GM10248 (cell line): ENCODE data around the gene PPTC7.

Experiments
- CTCF ChIA-PET: fragments of 300-600 bp; sonication (Branson Sonifier 250); formaldehyde crosslinking; extraction: SDS; loops from one replicate; lab custom pipeline; 2021; ENCODE audit warnings: antibody characterized with exemption; lab: Yijun Ruan, JAX
- POLR2A ChIA-PET: fragments of 350-650 bp; sonication (Branson Sonifier 250); formaldehyde crosslinking; extraction: SDS; loops from one replicate; lab custom pipeline; 2020; ENCODE audit warnings: antibody characterized with exemption; lab: Yijun Ruan, JAX
- DNase-seq: peaks from one replicate; pipeline ENCODE4 v3.0.0; 2012; ENCODE audit errors: extremely low spot score
- CTCF ChIP-seq: IDR thresholded peaks from 2 replicates; pipeline ENCODE4 v1.5.1; 2012; ENCODE audit warnings: mild to moderate bottlenecking, low read depth; ENCODE audit errors: extremely low read depth, missing control alignments, control extremely low read depth

PPTC7 gene

GRCh38 chr12:110540048-110540447, 43.1 kb downstream of the PPTC7 start:
- ChIA-PET CTCF (interaction anchor here (0.8 to 4.3 kb wide), 6 partner anchors 9 to 62 kb away, joined by 3 to 23 read pairs (median 6); no protein-coding TSS in a partner anchor), POLR2A (no interaction called here)
- TF ChIP-seq CTCF: no peak
- no peak for DNase-seq

- no peak for TF ChIP-seq CTCF
- DNase-seq: no peak
- ChIA-PET CTCF (interaction anchor here (1.1 to 4.3 kb wide), 8 partner anchors 8 to 70 kb away, joined by 3 to 23 read pairs (median 6); partner anchors contain the start of gene FAM216A), POLR2A (interaction anchor here (0.7 kb wide), 1 partner anchor 442 kb away, joined by 3 read pairs; no protein-coding TSS in a partner anchor)
Observed at GRCh38 chr12:110538869-110539622, 44.1 kb downstream of the PPTC7 start.

- no peak for TF ChIP-seq CTCF
- ChIA-PET POLR2A (no interaction called here), CTCF (interaction anchor here (0.8 to 4.3 kb wide), 9 partner anchors 10 to 87 kb away, joined by 3 to 23 read pairs (median 4); partner anchors contain the start of gene ARPC3)
- no peak for DNase-seq
Observed at GRCh38 chr12:110537605-110538409, 45.3 kb downstream of the PPTC7 start.

DNA sequence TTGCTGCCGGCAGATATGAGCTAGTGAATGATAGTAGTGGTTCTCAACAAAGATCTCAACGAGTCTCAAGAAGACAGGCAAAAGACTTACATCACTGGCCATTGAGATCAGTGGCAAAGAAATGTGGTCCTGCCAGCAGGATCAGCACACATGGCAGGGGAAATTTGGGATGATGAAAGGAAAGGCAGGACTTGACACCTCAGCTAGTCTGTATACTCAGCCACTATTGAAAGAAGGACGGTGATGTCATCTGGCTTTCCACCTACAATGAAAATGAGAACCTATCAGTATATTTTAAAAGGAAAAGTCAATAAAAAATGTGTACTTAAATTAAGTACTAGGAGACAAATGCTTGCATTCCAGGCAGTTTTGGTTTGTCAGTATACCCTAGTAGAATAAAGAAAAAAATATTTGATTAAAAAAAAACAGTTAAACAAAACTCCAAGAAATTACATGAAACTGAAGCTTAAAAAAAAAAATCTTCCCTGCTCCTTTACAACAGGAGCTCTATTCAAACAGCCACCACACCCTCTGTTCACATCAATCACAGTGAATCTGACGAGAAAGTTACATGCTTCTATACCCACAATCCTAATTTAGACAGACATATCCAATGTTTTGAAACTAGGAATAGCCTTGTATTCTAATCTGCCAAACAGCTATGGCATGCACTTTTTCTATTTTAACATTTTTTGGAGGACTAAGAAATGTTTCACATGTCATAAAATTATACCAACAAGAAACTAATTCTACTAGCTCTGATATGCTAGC, 46.1 kb downstream of the PPTC7 start:
- no peak for DNase-seq
- no peak for TF ChIP-seq CTCF
- ChIA-PET POLR2A (no interaction called here), CTCF (interaction anchor here (0.8 to 4.3 kb wide), 9 partner anchors 9 to 87 kb away, joined by 3 to 23 read pairs (median 4); partner anchors contain the start of gene ARPC3)

- ChIA-PET CTCF (interaction anchor here (1.0 to 9.4 kb wide), 8 partner anchors 9 to 104 kb away, joined by 3 to 70 read pairs (median 8); partner anchors contain the start of gene ARPC3), POLR2A (no interaction called here)
- no peak for TF ChIP-seq CTCF
- DNase-seq: no peak
Observed at GRCh38 chr12:110534811-110535210, 48.3 kb downstream of the PPTC7 start.
